Tibial nerve (tissue), 4 donors: ENCODE data around the gene RNU4-1. TPM values are rescaled to one million over a fixed set of nuclear protein-coding genes. Genes with fewer than 3 reads are reported as not detected.
"Not testable (repeated sequence)": the region's sequence is repeated elsewhere in the genome, so short reads cannot be mapped to it uniquely, and the experiment has no call there.

ENCODE experiments used
- DNase-seq, 2 donors: peaks; one replicate each; pipeline ENCODE4 v3.0.0-alpha.2; 2019; ENCODE audit warnings: low spot score in 2 of 2
- H3K27ac ChIP-seq, 4 donors: fragments of 200-600 bp; sonication (generic) in 3 of 4; one replicate each; pipeline ENCODE4 v1.5.1; 2017 to 2019; ENCODE audit warnings: mild to moderate bottlenecking in 1 of 4
- H3K27me3 ChIP-seq, 2 donors: fragments of 200-600 bp; sonication (generic) in 1 of 2; one replicate each; pipeline versions ENCODE4 v1.5.1 to v1.6.0; 2017 to 2019
- H3K36me3 ChIP-seq, 3 donors: fragments of 200-600 bp; sonication (generic); one replicate each; pipeline ENCODE4 v1.5.1; 2018 to 2019
- H3K4me1 ChIP-seq, 4 donors: fragments of 200-600 bp; sonication (generic) in 3 of 4; one replicate each; pipeline ENCODE4 v1.5.1; 2017 to 2019
- H3K4me3 ChIP-seq, 4 donors: fragments of 200-600 bp; sonication (generic) in 3 of 4; one replicate each; pipeline ENCODE4 v1.5.1; 2017 to 2019; ENCODE audit warnings: mild to moderate bottlenecking in 1 of 4, moderate library complexity in 1 of 4
- H3K9me3 ChIP-seq, 4 donors: fragments of 200-600 bp; sonication (generic) in 3 of 4; one replicate each; pipeline ENCODE4 v1.5.1; 2017 to 2019
- CTCF ChIP-seq, 5 experiments: fragments of 200-600 bp in 3 of 5; fragments of 450-650 bp in 2 of 5; sonication (generic) in 3 of 5; IDR thresholded peaks; one replicate each; pipeline ENCODE4 v1.5.1; 2016 to 2019; ENCODE audit warnings: antibody characterized with exemption in 5 of 5, mild to moderate bottlenecking in 3 of 5, moderate library complexity in 2 of 5
- EP300 ChIP-seq, 2 donors: sonication (generic); formaldehyde crosslinking; IDR thresholded peaks; one replicate each; pipeline ENCODE4 v1.6.1; 2017; ENCODE audit warnings: antibody characterized with exemption in 2 of 2, mild to moderate bottlenecking in 1 of 2
- POLR2A ChIP-seq, 2 donors: fragments of 450-650 bp; IDR thresholded peaks; one replicate each; pipeline ENCODE4 v1.6.1; 2017; ENCODE audit warnings: antibody characterized with exemption in 2 of 2, mild to moderate bottlenecking in 2 of 2, moderate library complexity in 2 of 2
- WGBS, 2 donors: methylation state at CpG; one replicate each; pipeline ENCODE4 v1.1.5; 2018; 5-methylcytosine and 5-hydroxymethylcytosine counted together
- total RNA-seq, 4 donors: library from RNA; depleted of rRNA; stranded (reverse); fragments of >200 nt; gene quantifications; one replicate each; pipeline ENCODE4 v1.1.0, GENCODE V29; 2016

Gene RNU4-1
- total RNA-seq, 4 donors from 2014 or later = under 0.01 TPM; not detected in 1

- H3K4me1 ChIP-seq = peaks cover 0 to 100% (median 70%) of the 10 kb centered on the region in 4 donors
- 5 to 29% methylated on average over 9 of the region's 9 CpGs for WGBS, 2 donors
- H3K9me3 ChIP-seq = no peaks in the 10 kb centered on the region
- H3K4me3 ChIP-seq = no peak overlapping the region
- peak in 1 of 2 donors; percentile 68 for DNase-seq
- no peaks in the 10 kb centered on the region for H3K27me3 ChIP-seq
- peak overlapping the region; percentile 71 to 98 (median 83) for H3K27ac ChIP-seq
- TF ChIP-seq POLR2A (IDR thresholded peaks at IDR 0.05) = peak in 1 of 2 donors; percentile 52
- TF ChIP-seq EP300 (IDR thresholded peaks at IDR 0.05) = peak in 1 of 2 donors; percentile 87
- no peak for TF ChIP-seq CTCF (IDR thresholded peaks at IDR 0.05)
- peaks cover 0 to 9% (median 0%) of the 10 kb centered on the region in 3 donors for H3K36me3 ChIP-seq
Measured at GRCh38 chr12:120257041-120257821, 35.8 kb downstream of the RNU4-1 start.

GRCh38 chr12:120254809-120255208, 38.2 kb downstream of the RNU4-1 start:
- DNase-seq = no peak
- Histone ChIP-seq H3K9me3 (no peaks in the 10 kb centered on the region), H3K36me3 (peaks cover 0 to 9% (median 0%) of the 10 kb centered on the region in 3 donors), H3K27ac (peak overlapping the region; percentile 50 to 98 (median 83)), H3K27me3 (no peaks in the 10 kb centered on the region), H3K4me3 (no peak overlapping the region), H3K4me1 (peaks cover 0 to 100% (median 74%) of the 10 kb centered on the region in 4 donors)
- WGBS, 2 donors = 73 to 76% methylated on average over 7 of the region's 7 CpGs
- TF ChIP-seq POLR2A (IDR thresholded peaks at IDR 0.05) (no peak), EP300 (IDR thresholded peaks at IDR 0.05) (peak in 1 of 2 donors; percentile 27)

- not testable (repeated sequence) for H3K36me3 ChIP-seq, H3K9me3 ChIP-seq, H3K27me3 ChIP-seq, DNase-seq, H3K4me3 ChIP-seq
- peak in 1 of 2 donors; percentile 68 for TF ChIP-seq EP300 (IDR thresholded peaks at IDR 0.05)
- peaks cover 0 to 100% (median 71%) of the 10 kb centered on the region in 4 donors for H3K4me1 ChIP-seq
- peak overlapping the region; percentile 50 to 98 (median 84) for H3K27ac ChIP-seq
- whole genome bisulfite sequencing, 2 donors = 66 to 70% methylated on average over 6 of the region's 6 CpGs
Measured at GRCh38 chr12:120253313-120253712, 39.7 kb downstream of the RNU4-1 start.

- 75 to 83% methylated on average over 12 of the region's 12 CpGs for WGBS, 2 donors
- H3K4me1 ChIP-seq = peaks cover 0 to 100% (median 68%) of the 10 kb centered on the region in 4 donors
Measured at GRCh38 chr12:120252071-120252906, 40.7 kb downstream of the RNU4-1 start.

GRCh38 chr12:120251364-120252070, 41.5 kb downstream of the RNU4-1 start:
- Histone ChIP-seq H3K4me1 (peaks cover 0 to 100% (median 68%) of the 10 kb centered on the region in 4 donors), H3K27ac (peak overlapping the region in 3 of 4 donors; percentile 75 to 98 (median 88))
- not testable (repeated sequence) for DNase-seq, H3K9me3 ChIP-seq, H3K36me3 ChIP-seq, H3K27me3 ChIP-seq, H3K4me3 ChIP-seq
- 76 to 86% methylated on average over 12 of the region's 12 CpGs for WGBS, 2 donors

More at GRCh38 chr12:120252071-120252906, 40.7 kb downstream of the RNU4-1 start:
- no peaks in the 10 kb centered on the region for H3K9me3 ChIP-seq
- TF ChIP-seq CTCF (IDR thresholded peaks at IDR 0.05) = no peak
- no peak for TF ChIP-seq POLR2A (IDR thresholded peaks at IDR 0.05)
- TF ChIP-seq EP300 (IDR thresholded peaks at IDR 0.05) = no peak
- no peak overlapping the region for H3K4me3 ChIP-seq
- no peaks in the 10 kb centered on the region for H3K27me3 ChIP-seq
- DNase-seq = no peak
- peak overlapping the region in 3 of 4 donors; percentile 45 to 98 (median 88) for H3K27ac ChIP-seq
- H3K36me3 ChIP-seq = peaks cover 0 to 9% (median 0%) of the 10 kb centered on the region in 3 donors
